ENCODE measurements around the gene GALNTL6. TPM values are rescaled to one million over a fixed set of nuclear protein-coding genes. Genes with fewer than 3 reads are reported as not detected.

Gene GALNTL6
- total and polyA plus RNA-seq, 2 donors from 2014 or later = 0.60 TPM; not detected in 1

DNA sequence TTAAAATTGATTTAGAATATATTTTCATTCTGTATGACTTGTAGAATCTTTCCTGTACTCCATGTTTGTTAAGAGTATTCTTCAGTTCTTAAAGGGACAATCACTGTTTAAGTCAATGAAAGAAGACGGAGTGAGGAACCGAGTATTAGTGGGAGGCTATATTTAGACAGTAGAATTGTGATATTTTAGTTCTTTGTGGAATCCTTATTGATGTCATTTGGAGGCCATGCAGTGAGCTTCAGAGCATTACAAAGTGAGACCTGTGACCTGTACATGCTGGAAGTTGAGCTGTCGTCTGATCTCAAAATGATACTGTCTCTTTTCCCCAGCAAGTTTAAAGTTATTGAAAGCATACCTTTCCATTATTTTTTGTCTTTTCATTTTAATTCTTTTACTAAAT, 394.7 kb downstream of the GALNTL6 start:
- DNase-seq (no peak), FAIRE-seq (no peak)
- Histone ChIP-seq H3K4me1 (ENCODE audit: control insufficient read depth in 2 of 3, insufficient read depth in 2 of 3, low read depth in 1 of 3, low read length in 3 of 3) (no peaks in the 10 kb centered on the region), H3K4me3 (ENCODE audit: low read length in 3 of 3) (no peak overlapping the region), H3K9ac (ENCODE audit: low read length in 3 of 3) (no peak overlapping the region), H3K36me3 (ENCODE audit: control insufficient read depth in 2 of 3, insufficient read depth in 3 of 3, low read length in 3 of 3) (no peaks in the 10 kb centered on the region), H3K9me3 (ENCODE audit: control insufficient read depth in 2 of 3, insufficient read depth in 1 of 3, low read length in 3 of 3) (no peaks in the 10 kb centered on the region), H3K27ac (ENCODE audit: low read depth in 2 of 2, low read length in 2 of 2) (no peak overlapping the region), H3K27me3 (ENCODE audit: control insufficient read depth, insufficient read depth, low read length) (no peaks in the 10 kb centered on the region)
- TF ChIP-seq, protein P1, sequence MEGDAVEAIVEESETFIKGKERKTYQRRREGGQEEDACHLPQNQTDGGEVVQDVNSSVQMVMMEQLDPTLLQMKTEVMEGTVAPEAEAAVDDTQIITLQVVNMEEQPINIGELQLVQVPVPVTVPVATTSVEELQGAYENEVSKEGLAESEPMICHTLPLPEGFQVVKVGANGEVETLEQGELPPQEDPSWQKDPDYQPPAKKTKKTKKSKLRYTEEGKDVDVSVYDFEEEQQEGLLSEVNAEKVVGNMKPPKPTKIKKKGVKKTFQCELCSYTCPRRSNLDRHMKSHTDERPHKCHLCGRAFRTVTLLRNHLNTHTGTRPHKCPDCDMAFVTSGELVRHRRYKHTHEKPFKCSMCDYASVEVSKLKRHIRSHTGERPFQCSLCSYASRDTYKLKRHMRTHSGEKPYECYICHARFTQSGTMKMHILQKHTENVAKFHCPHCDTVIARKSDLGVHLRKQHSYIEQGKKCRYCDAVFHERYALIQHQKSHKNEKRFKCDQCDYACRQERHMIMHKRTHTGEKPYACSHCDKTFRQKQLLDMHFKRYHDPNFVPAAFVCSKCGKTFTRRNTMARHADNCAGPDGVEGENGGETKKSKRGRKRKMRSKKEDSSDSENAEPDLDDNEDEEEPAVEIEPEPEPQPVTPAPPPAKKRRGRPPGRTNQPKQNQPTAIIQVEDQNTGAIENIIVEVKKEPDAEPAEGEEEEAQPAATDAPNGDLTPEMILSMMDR (IDR thresholded peaks at IDR 0.05; ENCODE audit: borderline replicate concordance, extremely low read depth, insufficient read depth) = no peak
- intact Hi-C loops (cut with DNase I) = no loop called here

DNA sequence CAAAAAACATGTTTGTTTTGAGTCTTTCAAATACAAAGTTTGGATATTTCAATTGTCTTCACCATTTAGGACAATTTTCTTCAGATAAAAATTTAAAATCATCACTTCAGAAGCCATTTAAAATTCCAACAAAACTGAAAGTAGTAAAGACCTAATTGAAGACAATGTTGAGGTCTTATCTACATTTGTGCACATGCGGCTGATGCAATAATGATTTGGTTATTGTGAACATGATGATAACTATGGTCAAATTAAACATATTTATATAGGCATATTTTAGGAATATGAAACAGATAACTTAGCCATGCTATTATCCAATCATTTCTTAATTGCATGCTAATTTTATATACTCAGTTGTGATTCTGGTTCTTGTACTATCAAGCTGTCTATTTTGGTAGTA, 407.5 kb downstream of the GALNTL6 start:
- H3K4me1 ChIP-seq (ENCODE audit: control insufficient read depth in 2 of 3, insufficient read depth in 2 of 3, low read depth in 1 of 3, low read length in 3 of 3) = no peaks in the 10 kb centered on the region
- H3K36me3 ChIP-seq (ENCODE audit: control insufficient read depth in 2 of 3, insufficient read depth in 3 of 3, low read length in 3 of 3) = no peaks in the 10 kb centered on the region
- H3K27me3 ChIP-seq (ENCODE audit: control insufficient read depth, insufficient read depth, low read length) = no peaks in the 10 kb centered on the region
- intact Hi-C loops (cut with DNase I) = no loop called here
- FAIRE-seq (no peak), DNase-seq (no peak)
- TF ChIP-seq, protein P1 (IDR thresholded peaks at IDR 0.05; ENCODE audit: borderline replicate concordance, extremely low read depth, insufficient read depth) = no peak
- no peaks in the 10 kb centered on the region for H3K9me3 ChIP-seq (ENCODE audit: control insufficient read depth in 2 of 3, insufficient read depth in 1 of 3, low read length in 3 of 3)
- H3K4me3 ChIP-seq (ENCODE audit: low read length in 3 of 3) = no peak overlapping the region
- H3K9ac ChIP-seq (ENCODE audit: low read length in 3 of 3) = no peak overlapping the region
- no peak overlapping the region for H3K27ac ChIP-seq (ENCODE audit: low read depth in 2 of 2, low read length in 2 of 2)

DNA sequence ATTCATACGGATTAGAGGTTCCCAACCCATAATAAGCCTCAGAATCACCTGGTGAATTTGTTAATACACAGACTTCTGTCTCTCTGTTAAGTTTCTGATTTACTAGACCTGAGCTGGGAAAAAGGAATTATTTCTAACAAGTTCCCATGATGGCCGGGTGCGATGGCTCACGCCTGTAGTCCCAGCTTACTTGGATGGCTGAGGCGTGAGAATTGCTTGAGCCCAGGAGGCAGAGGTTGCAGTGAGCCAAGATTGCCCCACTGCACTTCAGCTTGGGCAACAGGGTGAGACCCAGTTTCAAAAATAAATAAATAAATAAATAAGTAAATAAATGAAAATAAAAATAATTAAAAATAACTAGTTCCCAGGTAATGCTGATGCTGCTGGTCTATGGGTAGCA, 412.3 kb downstream of the GALNTL6 start:
- no peak for FAIRE-seq
- no peaks in the 10 kb centered on the region for H3K27me3 ChIP-seq (ENCODE audit: control insufficient read depth, insufficient read depth, low read length)
- DNase-seq = peak in 1 of 5 donors; percentile 19
- no peaks in the 10 kb centered on the region for H3K9me3 ChIP-seq (ENCODE audit: control insufficient read depth in 2 of 3, insufficient read depth in 1 of 3, low read length in 3 of 3)
- no peak overlapping the region for H3K9ac ChIP-seq (ENCODE audit: low read length in 3 of 3)
- H3K36me3 ChIP-seq (ENCODE audit: control insufficient read depth in 2 of 3, insufficient read depth in 3 of 3, low read length in 3 of 3) = no peaks in the 10 kb centered on the region
- no peak overlapping the region for H3K4me3 ChIP-seq (ENCODE audit: low read length in 3 of 3)
- intact Hi-C loops (cut with DNase I) = no loop called here
- no peaks in the 10 kb centered on the region for H3K4me1 ChIP-seq (ENCODE audit: control insufficient read depth in 2 of 3, insufficient read depth in 2 of 3, low read depth in 1 of 3, low read length in 3 of 3)
- TF ChIP-seq, protein P1 (IDR thresholded peaks at IDR 0.05; ENCODE audit: borderline replicate concordance, extremely low read depth, insufficient read depth) = no peak
- H3K27ac ChIP-seq (ENCODE audit: low read depth in 2 of 2, low read length in 2 of 2) = no peak overlapping the region

DNA sequence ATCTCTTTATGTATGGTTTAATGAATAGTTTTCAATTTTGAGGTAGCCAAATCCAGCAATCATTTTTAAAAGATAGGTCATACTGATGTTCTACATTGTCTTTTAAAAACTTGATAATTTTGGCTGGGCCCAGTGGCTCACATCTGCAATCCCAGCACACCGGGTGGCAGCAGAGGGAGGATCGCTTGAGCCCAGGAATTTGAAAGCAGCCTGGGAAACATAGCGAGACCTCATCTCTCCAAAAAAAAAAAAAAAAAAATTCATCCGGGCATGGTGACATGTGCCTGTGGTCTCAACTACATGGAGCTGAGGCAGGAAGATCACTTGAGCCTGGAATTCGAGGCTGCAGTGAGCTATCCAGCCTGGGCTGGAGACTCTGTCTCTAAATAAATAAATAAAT, 419.8 kb downstream of the GALNTL6 start:
- intact Hi-C loops (cut with DNase I) = no loop called here
- TF ChIP-seq, protein P1 (IDR thresholded peaks at IDR 0.05; ENCODE audit: borderline replicate concordance, extremely low read depth, insufficient read depth) = no peak
- H3K9me3 ChIP-seq (ENCODE audit: control insufficient read depth in 2 of 3, insufficient read depth in 1 of 3, low read length in 3 of 3) = no peaks in the 10 kb centered on the region
- FAIRE-seq (no peak), DNase-seq (peak in 1 of 5 donors; percentile 2)
- no peaks in the 10 kb centered on the region for H3K36me3 ChIP-seq (ENCODE audit: control insufficient read depth in 2 of 3, insufficient read depth in 3 of 3, low read length in 3 of 3)
- no peak overlapping the region for H3K4me3 ChIP-seq (ENCODE audit: low read length in 3 of 3)
- H3K27me3 ChIP-seq (ENCODE audit: control insufficient read depth, insufficient read depth, low read length) = no peaks in the 10 kb centered on the region
- H3K4me1 ChIP-seq (ENCODE audit: control insufficient read depth in 2 of 3, insufficient read depth in 2 of 3, low read depth in 1 of 3, low read length in 3 of 3) = no peaks in the 10 kb centered on the region
- no peak overlapping the region for H3K27ac ChIP-seq (ENCODE audit: low read depth in 2 of 2, low read length in 2 of 2)
- no peak overlapping the region for H3K9ac ChIP-seq (ENCODE audit: low read length in 3 of 3)

Data from kidney (tissue), 14 donors.